Left forelimb (tissue), 1 donor: ENCODE results near the gene KRT4.

Source experiments
- DNase-seq: peaks from one replicate; pipeline ENCODE4 v3.0.0-alpha.2; 2018; ENCODE audit warnings: low spot score

Gene KRT4

DNA sequence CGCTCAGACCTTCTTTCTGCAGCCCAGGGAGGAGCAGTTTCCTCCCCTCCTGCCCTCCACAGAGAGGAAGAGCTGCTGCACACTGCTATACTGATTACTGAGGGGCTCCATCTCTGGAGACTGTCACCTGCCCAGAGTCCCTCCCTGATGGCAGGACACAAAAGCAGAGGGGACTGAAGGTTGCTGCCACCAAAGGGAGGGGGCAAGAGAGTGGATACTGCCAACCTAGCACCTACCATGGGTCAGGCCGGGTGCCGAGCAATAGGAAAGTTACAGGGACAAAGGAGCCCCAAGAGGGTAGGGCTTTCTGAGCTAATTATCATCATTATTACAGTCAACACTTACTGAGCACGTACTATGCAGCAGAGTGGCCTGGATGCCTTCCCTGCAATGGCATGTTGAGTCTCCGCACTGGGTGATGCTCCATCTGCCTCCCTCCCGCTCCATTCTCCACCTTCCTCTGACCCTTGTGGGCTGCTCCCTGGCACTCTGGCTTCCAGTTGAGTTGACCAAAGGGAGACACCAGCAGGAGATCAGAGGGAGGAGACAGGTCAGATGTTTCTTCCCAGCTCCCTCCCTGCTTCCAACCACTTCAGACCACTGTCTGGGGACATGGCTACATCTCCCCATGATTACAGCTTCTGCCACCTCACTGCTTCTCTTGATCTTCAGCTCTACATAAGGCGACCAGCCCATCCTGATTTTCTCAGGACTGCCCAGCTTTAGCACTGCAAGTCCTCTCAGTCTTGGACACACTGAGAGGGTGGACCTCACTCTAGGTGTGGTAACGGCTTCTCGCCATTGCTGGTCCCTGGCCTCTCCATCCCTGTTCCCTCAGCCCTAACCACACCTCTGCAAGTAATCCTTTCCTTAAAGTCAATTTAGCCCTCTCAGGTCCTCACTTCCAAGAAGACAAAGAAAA is 22.8 kb upstream of the KRT4 start:
- DNase-seq: no peak

DNA sequence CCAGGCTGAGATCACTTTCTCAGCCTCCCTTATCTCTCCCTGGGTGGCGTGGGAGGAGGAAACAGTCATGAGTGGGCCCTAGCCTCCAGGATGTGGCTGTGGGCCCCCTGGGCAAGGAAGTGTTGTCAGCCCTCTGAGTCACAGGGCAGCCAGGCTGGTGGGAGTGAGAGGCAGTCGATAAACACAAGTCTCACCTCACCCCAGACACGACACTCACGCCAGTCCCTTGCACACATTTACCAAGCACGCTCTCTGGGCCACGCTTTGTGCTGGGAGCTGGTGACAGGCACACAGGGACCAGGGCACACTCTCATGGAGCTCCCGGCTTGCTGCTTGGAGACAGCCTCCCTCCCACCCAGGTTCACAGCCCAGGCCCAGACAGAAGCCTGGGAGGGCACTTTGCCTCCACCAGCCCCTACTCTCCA is 22.1 kb upstream of the KRT4 start:
- DNase-seq: no peak

DNA sequence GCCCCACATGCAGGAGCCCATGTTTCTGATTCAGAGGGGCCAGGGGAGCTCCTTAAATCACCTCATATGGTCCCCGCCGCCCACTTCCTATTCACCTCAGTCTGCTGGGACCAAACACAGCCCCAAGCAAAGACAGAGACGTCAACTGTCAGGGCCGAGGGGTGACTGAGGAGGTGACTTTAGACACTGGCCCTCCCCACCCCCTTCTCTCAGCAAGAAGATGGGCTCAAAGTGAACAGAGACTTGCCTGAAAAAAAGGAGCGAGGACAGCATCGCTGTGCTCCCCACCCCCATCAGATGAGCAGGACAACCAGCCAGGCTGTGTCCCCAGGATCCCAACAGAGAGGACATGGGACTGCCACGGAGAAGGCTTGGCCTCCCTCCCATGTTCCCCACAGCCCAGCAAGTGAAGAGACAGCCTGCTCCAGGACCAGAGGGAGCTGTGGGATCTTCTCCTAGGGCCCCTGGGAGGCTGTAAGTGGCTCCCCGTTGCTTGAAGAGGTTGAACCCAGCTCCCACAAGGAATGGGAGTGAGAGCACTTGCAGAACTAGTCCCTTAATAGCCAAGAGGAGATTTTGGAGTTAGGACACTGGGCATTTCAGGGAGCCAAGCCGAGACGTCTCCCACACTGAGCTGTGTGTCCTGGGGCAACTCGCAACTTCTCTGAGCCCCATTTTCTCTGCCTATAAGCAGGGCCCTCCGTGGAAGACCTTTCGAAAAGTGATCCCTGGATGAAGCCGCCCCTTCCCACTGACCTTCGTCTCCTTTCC is 21.5 kb upstream of the KRT4 start:
- no peak for DNase-seq

DNA sequence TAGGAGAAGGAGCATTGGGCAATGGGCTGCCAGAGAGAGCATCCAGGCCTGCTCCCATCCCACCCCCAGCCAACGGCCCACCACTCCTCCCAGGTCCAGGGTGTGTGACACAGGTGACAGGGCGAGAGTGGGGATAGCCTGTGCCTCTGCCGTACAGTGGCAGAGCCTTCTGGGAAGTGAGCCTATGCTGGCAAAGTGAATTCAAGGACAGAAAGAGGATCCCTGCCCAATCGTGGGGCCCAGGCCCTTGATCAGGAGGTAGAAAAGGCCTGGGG is 20.7 kb upstream of the KRT4 start:
- no peak for DNase-seq

DNA sequence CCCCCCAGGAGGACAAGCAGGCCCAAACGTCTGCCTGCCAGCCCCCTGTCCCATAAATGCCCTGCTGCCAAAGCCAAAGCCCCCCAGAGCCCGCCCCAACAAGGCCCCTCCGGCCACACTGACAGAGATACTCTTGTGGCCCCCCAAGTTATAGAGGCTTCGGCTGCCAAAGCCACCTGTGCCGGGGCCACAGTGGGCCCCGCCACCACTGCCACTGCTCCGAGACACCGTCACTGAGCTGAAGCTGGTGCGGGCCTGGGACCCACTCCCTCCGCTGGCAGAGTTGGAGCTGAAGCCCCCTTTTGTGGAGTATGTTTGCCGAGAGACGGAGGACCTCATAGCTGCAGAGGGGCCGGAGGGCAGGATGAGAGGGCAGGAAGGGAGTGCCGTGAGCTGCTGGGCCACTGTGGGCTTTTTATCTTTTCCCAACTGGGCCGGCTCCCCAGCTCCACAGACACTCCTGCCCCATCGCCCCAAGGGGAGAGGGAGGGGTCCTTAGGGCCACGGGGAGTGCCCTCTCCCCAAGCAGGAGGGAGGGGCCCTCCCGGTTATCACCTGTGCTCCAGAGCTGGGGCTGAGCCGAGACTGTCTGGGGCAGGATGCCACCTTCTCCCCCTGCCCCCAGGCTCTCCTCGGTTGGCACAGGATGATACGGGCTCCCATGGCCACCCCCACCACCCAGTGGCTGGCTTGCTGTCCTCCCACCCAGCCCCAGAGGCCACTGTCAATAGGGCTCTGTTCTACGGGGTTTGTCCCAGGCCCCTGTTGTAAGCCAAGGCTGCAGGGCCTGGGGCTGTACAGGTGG is 20.2 kb upstream of the KRT4 start, which contains the start of gene KRT79:
Gene KRT79, minus strand, starts transcription at position 390 of the 805 bp plus-strand sequence. Its CDS starts 51 bp downstream, at position 339.
- DNase-seq: no peak

DNA sequence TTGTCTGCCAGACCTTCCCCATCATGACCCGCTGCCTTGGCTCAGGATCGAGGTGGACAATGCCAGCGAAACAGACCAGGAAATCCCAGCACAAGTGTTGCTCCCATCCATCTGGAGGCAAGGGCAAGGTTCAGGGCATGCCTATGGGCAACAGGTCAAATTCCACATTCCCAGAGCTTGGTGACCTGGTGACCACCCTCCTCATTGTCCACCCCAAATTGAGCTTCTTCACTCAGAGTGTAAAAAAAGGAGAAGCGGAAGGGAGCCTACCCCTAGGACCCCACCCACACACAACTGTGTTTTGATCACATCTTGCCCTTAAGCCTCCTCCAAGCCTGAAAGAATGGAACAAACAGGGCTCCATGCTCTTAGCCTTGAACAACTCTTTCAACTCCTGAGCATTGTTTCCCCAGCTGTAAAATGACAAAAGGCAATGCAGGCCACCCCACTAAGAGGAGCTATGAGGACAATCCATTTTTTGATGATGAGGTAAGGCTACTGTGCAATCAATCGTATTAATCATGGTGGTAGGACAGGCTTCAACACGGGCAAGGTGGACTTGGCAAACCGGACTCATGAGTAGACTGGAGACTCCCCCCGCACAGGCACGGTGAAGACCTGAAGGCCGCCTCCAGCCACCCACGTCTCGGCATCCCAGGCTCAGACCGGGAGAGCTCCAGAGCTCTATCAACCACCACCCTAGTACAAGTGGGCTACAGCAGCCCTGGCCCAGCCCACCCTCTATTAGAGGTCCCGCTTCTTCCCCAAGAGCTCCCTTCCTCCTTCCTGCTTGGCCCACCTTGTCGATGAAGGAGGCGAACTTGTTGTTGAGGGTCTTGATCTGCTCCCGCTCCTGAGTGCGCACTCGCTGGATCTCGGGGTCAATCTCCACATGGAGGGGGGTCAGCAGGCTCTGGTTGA is 19.3 kb upstream of the KRT4 start:
- DNase-seq: no peak

DNA sequence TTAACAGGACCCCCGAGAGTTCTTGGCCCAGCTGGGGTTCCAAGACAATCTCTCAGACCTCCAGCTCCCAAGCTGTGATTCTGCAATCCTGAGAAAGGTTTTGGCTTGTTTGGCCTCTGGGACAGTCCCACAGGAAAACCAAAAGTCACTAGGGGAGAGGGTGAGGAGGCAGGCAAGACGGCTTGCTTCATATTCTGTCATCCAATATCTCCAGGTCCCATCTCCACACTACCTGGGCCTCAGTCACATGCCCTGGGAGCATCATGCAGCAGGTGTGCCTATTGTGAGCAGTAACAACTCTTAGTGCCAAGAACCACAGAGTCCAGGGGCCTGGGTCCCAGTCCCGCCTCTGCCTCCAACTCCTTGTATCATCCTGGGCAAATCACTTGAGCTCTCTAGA is 18.5 kb upstream of the KRT4 start:
- no peak for DNase-seq

DNA sequence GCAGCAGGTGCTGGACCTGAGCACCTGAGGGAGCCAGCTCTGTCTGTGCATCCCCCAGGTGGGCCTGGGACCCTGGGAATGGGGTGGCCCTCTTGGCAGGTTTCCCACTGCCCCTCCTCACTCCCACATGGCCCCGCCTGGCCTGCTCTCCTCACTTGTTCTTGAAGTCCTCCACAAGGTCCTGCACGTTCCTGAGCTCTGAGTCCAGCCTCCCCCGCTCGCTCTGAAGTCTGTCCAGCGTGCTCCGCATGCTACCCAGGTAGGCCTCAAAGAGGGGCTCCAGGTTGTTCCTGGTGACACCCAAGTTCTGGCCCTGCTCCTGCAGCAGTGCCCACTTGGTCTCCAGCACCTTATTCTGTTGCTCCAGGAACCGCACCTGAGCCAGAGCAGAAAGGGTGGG is 17.3 kb upstream of the KRT4 start:
- no peak for DNase-seq

DNA sequence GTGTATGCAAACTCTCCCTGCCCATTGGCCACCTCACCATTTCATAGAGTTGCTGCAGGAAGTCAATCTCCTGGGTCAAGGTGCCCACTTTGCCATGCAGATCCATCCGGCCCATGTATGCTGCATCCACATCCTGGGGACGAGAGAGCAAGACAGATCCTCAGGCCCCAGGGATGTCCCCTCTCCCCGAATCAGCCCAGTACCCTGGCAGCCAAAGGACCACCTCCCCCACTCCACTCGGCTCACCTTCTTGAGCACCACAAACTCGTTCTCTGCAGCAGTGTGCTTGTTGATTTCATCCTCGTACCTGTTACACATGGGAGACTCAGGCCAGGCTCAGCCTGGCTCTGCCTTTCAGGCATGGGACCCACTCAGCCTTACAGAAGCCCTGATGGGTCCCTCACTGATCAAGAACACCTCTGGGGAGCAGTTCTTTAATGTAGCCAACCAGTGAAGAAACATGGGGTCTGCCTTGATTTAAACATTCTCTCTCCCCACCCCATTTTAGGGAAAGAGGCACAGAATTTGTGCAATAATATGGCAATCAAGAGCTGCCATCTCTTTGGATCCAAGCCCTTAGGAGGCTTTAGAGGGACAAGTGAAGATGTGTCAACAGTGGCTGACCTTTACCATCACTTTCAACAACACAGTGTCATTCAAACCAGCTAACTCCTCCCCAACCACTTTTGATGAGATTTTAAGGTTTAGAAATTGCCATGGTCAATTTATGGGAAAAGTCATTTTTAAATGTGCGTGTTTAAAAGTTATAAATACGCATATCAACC is 16.3 kb upstream of the KRT4 start:
- no peak for DNase-seq

DNA sequence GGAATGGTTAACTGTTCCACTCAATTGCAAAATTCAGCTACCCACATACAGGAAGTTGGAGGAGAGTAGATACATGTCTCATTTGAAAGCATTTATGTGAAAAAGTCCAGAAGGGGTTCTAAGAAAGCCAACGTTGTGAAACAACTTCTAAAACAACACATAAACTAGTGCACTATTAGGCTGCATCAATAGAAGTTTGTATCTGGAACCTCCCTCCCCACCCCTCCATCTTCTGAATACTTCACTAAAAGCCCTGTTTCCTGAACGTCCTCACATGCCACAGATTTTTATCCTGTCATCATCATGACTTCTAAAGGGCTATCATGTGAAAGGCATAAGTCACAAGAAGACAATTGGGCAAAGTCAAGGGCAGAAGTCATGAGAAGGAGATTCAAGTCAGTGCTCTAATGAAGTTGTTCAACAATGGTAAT is 14.7 kb upstream of the KRT4 start:
- DNase-seq: no peak

DNA sequence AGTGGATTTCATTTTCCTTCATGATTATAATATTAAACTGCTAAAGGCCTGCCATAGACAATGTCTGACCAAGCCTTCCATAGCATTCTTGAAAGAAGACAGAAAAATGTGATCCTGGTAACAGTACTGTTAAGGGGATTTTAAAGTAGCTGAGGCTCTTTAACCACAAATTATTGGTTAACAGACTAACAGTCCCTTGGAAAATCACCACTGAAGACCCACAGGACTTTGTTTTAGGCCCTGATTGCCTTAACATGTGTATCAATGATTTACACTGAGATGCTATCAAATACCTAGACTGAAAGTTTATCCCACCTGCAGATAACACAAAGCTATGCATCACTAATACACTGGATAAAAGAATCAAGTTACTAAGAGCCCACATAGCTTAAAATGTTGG is 14.2 kb upstream of the KRT4 start:
- no peak for DNase-seq

DNA sequence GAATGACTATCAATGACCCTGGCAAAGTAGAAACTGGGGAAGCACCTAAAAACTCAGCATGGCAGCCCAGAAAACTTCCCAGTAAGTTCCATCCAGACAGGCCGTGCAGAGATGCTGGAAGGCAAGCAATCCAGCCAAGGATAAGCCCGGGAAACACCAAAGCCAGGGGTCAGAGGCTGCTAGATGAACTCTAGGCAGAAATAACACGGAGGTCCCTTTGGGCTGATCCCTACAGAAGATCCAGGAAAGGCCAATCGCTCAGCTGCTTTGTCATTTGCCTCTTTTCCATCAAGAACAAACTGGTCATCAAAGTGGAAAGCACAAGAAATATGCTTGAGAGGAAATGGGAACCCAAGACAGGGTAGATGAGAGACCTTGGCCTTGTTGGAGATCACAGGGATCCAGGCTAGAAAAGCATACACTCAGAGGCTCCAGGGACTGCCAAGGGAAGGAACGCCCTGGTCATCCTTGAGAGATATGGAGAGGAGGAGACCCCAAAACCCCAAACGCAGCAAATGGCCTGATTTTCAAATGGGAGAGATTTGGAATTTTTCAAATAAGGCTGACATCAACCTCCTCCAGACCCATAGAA is 13.7 kb upstream of the KRT4 start:
- DNase-seq: no peak

DNA sequence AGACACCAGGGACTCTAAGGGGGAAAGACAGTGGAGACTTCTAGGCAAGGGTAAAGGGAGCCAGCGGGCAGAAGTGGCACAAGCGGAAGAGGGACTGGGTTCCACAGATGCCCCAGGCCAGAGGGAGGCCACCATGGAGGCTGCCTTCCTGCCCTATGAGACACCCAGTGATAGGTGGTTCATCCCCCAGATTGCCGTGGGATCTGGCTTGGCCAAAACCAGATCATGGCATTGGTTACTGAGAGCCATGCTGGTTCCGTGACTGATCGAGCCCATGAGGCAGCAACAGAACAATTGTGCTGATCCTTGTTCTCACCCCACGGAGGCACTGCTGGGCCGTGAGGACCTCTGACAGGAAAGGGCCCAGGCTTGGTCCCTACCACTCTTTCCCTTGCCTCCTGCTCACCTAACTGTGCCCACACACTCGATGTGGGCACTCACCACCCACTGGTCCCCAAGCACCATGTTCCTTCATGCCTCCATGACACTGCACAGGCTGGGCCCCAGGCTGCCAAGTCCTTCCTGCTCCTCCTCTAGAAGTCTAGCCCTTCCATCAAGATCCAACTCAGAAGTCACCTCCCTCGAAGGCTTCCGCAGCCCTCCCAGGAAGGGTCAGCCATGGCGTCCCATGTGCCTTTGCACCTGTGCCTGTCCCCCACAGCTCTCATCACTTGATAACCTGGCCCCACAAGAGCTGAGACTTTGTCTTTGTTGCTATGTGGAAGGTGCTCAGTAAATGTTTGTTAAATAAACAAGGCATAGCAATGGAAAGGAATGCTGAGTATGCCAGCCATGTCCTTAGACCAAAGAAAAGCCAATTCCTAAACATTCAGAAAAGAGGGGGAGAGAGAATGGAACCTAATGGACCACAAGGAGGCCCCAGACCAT is 12.9 kb upstream of the KRT4 start:
- DNase-seq: no peak

DNA sequence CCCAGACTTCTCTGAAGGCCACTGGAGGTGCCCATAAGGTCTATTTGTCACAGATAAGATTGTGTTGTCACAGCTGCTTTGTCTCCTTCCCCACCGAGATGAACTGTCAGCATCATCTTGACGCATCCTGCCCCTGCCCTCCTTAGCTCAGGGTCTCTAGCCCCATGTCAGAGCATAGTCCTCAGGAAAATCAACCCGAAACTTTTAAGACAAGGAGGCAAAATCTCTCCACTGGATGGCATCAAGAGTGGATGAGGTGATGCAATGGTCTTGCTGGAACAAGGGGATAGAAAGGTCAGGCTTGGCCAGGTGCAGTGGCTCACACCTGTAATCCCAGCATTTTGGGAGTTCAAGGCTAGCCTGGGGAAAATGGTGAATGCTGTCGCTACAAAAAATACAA is 12.0 kb upstream of the KRT4 start:
- no peak for DNase-seq

DNA sequence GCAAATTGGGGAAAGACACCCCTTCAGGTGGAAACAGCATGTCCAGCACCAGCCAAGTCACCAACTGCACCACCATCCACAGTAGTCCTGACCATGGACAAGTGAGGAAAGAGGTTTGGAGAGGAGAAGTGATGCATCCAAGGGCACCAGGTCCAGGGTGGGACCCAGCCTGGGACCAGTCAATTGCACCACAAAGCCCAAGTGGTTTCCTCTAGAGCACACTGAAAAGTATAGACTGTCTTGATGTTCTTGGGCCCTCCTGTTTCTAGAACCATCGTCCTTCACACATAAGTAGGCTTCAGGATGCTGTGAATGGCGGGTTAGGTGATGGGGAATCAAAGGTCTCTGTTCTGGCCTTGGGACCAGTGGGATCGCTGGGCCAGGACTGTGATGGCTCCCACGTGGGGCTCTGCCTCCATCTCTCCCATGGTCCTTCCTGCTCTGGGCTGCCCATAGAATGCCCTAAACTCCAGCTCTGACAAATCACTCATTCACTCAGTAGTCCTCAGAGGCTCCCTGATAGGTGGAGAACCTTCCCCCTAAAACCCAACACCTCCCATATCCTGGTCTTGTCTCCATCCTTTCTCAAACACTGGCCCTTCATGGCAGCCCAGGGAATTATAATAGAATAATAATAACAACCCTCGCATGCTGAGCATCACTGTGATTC is 11.0 kb upstream of the KRT4 start:
- no peak for DNase-seq

DNA sequence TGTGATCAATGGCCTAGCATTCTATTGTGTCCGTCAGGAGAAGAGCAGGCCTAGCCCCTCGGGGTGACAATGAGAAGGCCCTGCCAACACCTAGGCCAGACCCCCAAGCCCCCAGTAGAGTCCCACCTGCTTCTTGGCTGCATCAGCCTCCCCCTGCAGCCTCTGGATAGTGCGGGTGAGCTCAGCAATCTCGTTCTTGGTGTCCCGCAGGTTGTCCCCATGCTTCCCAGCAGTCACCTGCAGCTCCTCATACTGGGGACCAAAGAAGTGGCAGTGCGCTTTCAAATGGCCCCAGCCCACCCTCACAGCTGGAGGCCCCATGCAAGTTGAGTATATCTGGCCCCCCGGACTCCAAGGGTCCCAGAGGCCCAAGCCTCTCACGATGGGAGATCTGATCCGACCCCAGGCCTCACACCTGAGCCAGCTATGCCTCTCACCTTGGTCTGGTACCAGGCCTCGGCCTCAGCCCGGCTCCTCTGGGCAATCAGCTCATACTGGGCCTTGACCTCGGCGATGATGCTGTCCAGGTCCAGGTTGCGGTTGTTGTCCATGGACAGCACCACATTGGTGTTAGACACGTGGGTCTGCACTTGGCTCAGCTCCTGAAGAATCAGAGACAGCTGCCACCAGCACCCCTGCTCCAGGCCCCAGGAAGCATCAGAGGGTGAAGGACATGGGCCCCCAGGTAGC is 10.0 kb upstream of the KRT4 start:
- DNase-seq: no peak

DNA sequence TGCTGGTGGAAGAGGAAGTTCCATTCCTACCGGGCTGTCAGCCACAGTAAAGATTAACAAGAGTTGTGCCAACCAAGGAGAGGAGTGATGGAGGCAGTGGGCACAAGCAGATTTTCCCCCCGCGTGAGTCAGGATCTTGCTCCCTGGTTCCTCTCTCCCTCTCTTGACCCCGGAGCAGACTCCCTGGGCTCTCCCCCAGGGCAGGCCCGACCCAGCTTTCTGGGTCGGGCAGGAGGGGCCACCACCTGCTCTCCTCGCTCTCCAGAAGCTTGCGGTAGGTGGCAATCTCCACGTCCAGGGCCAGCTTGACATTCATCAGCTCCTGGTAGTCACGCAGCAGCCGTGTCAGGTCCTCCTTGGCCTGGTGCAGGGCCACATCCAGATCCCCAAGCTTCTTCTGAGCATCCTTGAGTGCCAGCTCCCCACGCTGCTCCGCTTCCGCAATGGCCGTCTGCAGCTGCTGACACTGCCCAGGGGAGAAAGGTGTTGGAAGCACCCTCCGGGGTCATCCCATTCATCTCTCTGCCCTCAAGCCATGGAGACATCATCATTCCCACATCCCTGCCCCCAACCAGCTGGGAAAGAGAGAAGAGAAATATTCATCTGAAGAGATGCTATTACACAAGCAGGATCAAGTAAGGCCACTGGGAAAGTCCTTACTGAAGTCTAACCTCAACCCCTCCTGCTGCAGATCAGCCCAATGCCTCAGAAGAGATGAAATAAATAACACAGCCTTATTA is 9.0 kb upstream of the KRT4 start:
- no peak for DNase-seq
